NB4 (cell line): ENCODE data around the gene DAPK3.

Experiments used
- DNase-seq: peaks from one replicate; pipeline ENCODE4 v3.0.0; 2010; ENCODE audit warnings: low read depth
- H3K4me3 ChIP-seq: one replicate; pipeline ENCODE4 v1.5.1; 2011; ENCODE audit warnings: mild to moderate bottlenecking, low read depth, low read length, moderate library complexity
- CTCF ChIP-seq: IDR thresholded peaks from one replicate; pipeline ENCODE4 v1.5.1; 2012; ENCODE audit warnings: low read depth, low read length
- MAX ChIP-seq: IDR thresholded peaks from 2 replicates; pipeline ENCODE4 v1.6.1; 2011; ENCODE audit warnings: low read depth, low read length
- MYC ChIP-seq: IDR thresholded peaks from 2 replicates; pipeline ENCODE4 v1.6.1; 2011; ENCODE audit warnings: low read depth, low read length
- POLR2A ChIP-seq: IDR thresholded peaks from 2 replicates; pipeline ENCODE4 v1.6.1; 2011; ENCODE audit warnings: mild to moderate bottlenecking; ENCODE audit not compliant: insufficient read length; ENCODE audit errors: extremely low read depth

Gene DAPK3

GRCh38 chr19:3919793-3920192 lies 51.1 kb downstream of the DAPK3 start:
- DNase-seq: no peak
- no peak overlapping the region for H3K4me3 ChIP-seq
- TF ChIP-seq MYC: no peak

- TF ChIP-seq MAX: no peak
- no peak for TF ChIP-seq CTCF
- TF ChIP-seq POLR2A: no peak
- TF ChIP-seq MYC: no peak
- no peak for DNase-seq
- no peak overlapping the region for H3K4me3 ChIP-seq
These were observed 54.9 kb downstream of the DAPK3 start for GRCh38 chr19:3916033-3916432.

GRCh38 chr19:3914199-3914598 lies 56.7 kb downstream of the DAPK3 start:
- TF ChIP-seq POLR2A: no peak
- no peak for TF ChIP-seq MAX
- no peak for TF ChIP-seq MYC
- no peak for TF ChIP-seq CTCF
- DNase-seq: no peak
- no peak overlapping the region for H3K4me3 ChIP-seq

- no peak for TF ChIP-seq MAX
- no peak for DNase-seq
- no peak overlapping the region for H3K4me3 ChIP-seq
These were observed 60.8 kb downstream of the DAPK3 start for GRCh38 chr19:3910105-3910504.
